HG03039 (cell line): Measurements from ENCODE around the gene SH3BP4.

Source experiments
- ATAC-seq: cut with Tn5 transposase; IDR thresholded peaks from one replicate; pipeline ENCODE4 v1.9.1; 2021; ENCODE audit warnings: mild to moderate bottlenecking, moderate library complexity; ENCODE audit not compliant: unreplicated experiment

The SH3BP4 gene

DNA sequence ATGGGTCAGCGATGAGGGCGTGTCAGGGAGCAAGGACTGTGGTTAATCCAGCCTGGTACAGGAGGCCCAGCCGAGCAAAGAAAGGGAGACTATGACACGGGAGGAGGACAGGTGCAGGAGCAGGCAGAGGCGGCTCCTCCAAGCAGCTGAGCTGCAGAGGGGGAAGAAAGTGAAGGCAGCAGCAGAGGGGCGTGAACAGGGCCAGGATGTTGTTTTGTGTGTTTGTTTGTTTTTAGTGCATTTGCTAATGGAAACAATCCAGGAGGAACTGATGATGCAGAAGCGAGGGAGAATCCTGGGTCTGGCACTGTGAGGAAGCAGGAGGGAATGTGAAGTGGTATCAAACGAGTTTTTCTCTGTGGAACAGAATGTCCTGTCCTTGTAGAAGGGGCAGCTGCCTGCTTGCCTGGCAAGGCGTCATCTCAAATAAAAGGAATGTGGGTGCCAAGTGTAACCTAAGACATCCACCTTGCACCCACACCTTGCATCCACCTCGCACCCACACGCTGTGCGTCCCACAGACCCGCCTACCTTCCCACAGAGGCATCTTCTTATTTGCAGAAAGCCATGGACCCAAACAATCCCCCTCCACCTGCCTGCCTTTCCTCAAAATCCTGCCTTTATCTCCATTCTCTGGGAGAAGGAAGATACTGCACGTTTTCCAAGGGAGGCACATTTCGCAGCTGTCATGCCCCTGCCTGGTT lies 134.8 kb downstream of the SH3BP4 start:
- ATAC-seq = no peak

- no peak for ATAC-seq
Observed at GRCh38 chr2:235087832-235088495, 136.1 kb downstream of the SH3BP4 start.

GRCh38 chr2:235088496-235088921 lies 136.7 kb downstream of the SH3BP4 start:
- no peak for ATAC-seq

GRCh38 chr2:235091421-235091820 lies 139.6 kb downstream of the SH3BP4 start:
- no peak for ATAC-seq

DNA sequence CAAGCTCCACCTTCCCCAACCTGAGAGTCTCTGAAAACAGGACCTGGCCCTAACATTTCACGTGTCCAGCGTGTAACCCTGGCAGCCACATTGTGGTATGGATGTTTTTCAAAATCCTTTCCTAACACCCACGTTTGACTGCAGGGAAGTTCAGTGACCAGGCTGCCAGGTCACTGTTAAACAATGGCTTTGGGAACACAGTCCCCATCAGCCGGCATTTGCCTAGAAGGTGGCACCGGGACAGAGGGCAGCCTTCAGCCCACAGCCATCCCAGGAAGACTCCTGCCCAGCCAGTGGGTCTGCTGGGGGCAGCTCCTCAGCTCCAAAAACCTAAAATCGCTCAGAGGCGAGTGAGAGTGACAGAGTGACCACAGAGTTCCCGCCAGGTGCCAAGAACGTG lies 140.2 kb downstream of the SH3BP4 start:
- ATAC-seq = no peak

GRCh38 chr2:235092433-235093223 lies 140.8 kb downstream of the SH3BP4 start:
- ATAC-seq = no peak

GRCh38 chr2:235094457-235094856 lies 142.6 kb downstream of the SH3BP4 start:
- ATAC-seq = no peak

GRCh38 chr2:235095569-235095968 lies 143.8 kb downstream of the SH3BP4 start:
- ATAC-seq = no peak

DNA sequence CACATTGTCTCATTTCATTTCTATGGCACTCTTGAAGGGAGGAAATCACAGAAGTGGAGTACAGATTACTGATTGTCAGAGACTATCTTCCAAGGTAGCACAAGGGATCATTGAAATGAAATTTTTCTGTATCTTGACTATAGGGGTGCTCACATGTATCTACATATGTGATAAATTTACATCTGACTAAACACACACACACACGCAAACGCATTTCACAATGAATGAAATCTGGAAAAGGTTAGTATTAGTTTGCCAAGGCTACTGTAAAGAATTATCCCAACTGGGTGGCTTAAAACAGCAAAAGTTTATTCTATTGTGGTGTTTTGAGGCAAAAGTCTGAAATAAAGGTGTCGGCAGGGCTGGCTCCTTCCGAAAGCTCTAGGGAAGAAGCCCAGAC lies 144.6 kb downstream of the SH3BP4 start:
- no peak for ATAC-seq

DNA sequence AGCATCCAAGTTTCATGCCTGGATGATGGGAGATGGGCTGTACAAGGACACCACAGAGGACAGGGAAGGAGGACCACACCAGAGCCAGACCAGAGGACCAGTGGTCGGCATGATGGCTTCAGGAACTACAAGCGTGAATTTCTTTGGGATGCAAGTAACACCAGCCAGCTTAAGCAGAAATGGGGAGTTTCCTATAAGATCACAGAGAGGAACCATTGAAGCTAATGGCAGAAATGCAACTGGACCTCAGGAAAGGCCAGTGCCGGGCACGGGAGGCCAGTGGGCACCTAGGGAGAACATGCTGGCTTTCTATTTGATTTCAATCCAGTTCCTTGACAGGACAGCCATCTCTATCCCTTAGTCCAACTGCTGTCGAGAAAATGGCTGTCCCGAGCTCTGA lies 145.4 kb downstream of the SH3BP4 start:
- ATAC-seq = no peak

GRCh38 chr2:235098269-235098668 lies 146.5 kb downstream of the SH3BP4 start:
- ATAC-seq = no peak

- ATAC-seq = no peak
Observed at GRCh38 chr2:235098736-235099494, 147.1 kb downstream of the SH3BP4 start.

DNA sequence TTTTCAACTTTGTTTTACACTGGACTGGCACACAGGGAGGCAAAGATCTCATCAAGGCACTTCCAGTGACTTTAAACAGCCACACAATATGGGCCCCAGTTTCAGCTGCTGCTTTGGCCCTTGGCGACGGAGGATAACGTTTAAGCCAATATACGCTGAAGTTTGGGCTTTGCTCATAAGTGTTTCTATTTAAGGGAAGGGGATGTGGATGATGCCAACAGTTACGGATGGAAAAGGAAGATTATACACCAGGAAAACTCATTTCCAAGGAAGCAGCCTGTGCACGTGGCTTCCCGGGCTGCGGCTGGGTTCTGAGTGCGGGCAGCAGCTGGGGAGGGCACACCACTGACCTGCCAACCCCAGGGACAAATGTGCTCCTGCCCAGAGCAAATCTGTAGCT lies 151.1 kb downstream of the SH3BP4 start:
- no peak for ATAC-seq
